Activated naive CD8-positive, alpha-beta T cell treated with anti-CD3 and anti-CD28 coated beads, Interleukin-2, amount 50 U/mL, for 24 hours (primary cell): ENCODE data around the gene PWP2.
A peak's percentile ranks its signal among the peaks of the same experiment; 100 is the strongest.
"Not testable (repeated sequence)": the region's sequence is repeated elsewhere in the genome, so short reads cannot be mapped to it uniquely, and the experiment has no call there.

Source experiments
- ATAC-seq: fragments of 150-1000 bp; cut with Tn5 transposase; one replicate; pipeline ENCODE4 v1.10.0; 2021
- DNase-seq: peaks from one replicate; pipeline ENCODE4 v3.0.0; 2021
- H3K27ac Mint-ChIP-seq: one replicate; pipeline ENCODE4 v1.8.0; 2021; ENCODE audit warnings: mild to moderate bottlenecking, mixed read lengths
- H3K27me3 Mint-ChIP-seq: one replicate; pipeline ENCODE4 v1.8.0; 2021; ENCODE audit warnings: mixed read lengths
- H3K36me3 Mint-ChIP-seq: one replicate; pipeline ENCODE4 v1.8.0; 2021; ENCODE audit warnings: low read depth, mixed read lengths
- H3K4me1 Mint-ChIP-seq: one replicate; pipeline ENCODE4 v1.8.0; 2021; ENCODE audit warnings: mixed read lengths
- H3K4me3 Mint-ChIP-seq: one replicate; pipeline ENCODE4 v1.8.0; 2021; ENCODE audit warnings: mild to moderate bottlenecking, moderate library complexity, mixed read lengths
- H3K9me3 Mint-ChIP-seq: one replicate; pipeline ENCODE4 v1.8.0; 2021; ENCODE audit warnings: mixed read lengths

PWP2 gene

GRCh38 chr21:44107026-44107501, at the start of gene PWP2:
Gene PWP2 (plus strand): TSS chr21:44107399. CDS start chr21:44107417, 18 bp downstream.
- not testable (repeated sequence) for H3K27ac Mint-ChIP-seq, H3K4me1 Mint-ChIP-seq, DNase-seq, H3K36me3 Mint-ChIP-seq, H3K4me3 Mint-ChIP-seq, H3K27me3 Mint-ChIP-seq, H3K9me3 Mint-ChIP-seq
- peak; percentile 87 for ATAC-seq

DNA sequence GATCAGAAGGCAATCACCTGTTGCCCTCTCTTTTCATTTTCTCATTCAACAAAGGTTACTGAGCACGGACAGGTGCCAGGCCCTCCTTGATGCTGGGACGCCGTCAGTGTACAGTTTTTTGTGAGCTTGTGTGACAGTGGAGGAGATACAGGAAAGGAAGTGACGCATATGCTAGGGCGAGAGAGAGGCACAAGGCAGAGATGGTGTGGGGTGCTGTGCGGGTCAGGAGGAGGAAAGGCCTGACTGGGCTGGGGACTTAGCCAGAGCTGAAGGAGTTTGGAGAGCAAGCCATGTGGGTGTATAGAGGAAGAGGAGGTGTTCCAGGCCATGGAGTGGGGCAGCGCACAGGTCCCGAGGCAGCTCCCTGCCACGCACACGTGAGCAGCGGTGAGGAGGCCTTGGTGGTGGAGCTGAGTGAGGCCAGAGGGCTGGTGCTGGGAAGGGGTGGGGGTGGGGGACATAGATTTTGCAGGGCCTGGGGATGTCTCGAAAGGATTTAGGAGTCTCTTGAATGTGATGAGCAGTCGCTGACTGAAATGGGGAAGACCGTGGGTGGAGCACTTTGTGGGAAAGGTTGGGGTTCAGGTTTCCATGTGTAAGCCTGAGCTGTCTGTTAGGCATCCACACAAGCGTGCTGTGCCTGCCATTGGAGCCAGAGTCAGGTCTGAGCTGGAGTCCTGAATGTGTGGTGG, 49.1 kb upstream of the PWP2 start:
- H3K27me3 Mint-ChIP-seq = no peaks in the 10 kb centered on the region
- H3K4me3 Mint-ChIP-seq = peak overlapping the region; percentile 22
- H3K9me3 Mint-ChIP-seq = no peaks in the 10 kb centered on the region
- peaks cover 33% of the 10 kb centered on the region for H3K4me1 Mint-ChIP-seq
- peaks cover 40% of the 10 kb centered on the region for H3K36me3 Mint-ChIP-seq
- peak; percentile 85 for ATAC-seq
- DNase-seq = peak; percentile 45
- peak overlapping the region; percentile 86 for H3K27ac Mint-ChIP-seq

- DNase-seq (no peak), ATAC-seq (no peak)
- H3K36me3 Mint-ChIP-seq = peaks cover 43% of the 10 kb centered on the region
- peak overlapping the region; percentile 86 for H3K27ac Mint-ChIP-seq
- no peaks in the 10 kb centered on the region for H3K27me3 Mint-ChIP-seq
- H3K4me3 Mint-ChIP-seq = no peak overlapping the region
- H3K4me1 Mint-ChIP-seq = peaks cover 38% of the 10 kb centered on the region
- no peaks in the 10 kb centered on the region for H3K9me3 Mint-ChIP-seq
Measured at GRCh38 chr21:44058652-44058964, 48.6 kb upstream of the PWP2 start.

DNA sequence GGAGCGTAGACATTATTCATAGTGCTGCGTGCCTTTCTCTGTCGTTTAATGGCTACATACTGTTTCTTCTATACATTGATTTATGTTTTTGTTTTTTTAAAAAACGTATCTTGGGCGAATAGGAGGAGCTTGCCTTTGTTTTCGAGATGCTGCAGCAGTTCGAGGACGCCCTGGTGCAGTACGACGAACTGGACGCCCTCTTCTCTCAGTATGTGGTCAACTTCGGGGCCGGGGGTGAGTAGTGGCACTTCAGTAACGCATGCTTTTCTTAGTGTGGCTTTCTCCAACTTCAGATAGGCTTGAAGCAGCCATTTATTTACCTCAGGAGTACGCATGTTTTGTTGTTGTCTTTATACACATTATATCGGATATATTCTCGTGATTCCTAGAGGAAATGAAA, 48.2 kb upstream of the PWP2 start:
- ATAC-seq = no peak
- Mint-ChIP-seq H3K27me3 (no peaks in the 10 kb centered on the region), H3K27ac (no peak overlapping the region)

DNA sequence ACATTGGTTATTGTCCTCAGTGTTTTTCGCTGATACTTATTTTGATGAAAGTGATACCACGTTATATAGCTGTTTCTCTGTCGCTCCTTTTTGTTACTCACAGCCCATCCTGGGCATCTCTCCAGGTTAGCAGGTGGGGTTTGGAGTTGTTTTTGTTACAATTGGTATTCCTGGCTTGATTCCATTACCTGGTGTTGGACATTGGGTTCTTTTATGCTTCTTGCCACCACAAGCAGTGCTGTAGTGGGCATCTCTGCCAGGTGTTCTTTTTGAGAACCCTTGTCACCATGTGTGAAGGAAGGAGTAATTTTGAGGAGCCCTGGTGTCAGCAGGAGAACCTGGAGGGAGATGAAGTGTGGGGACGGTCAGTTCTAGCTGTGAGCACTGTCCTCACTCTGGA, 47.5 kb upstream of the PWP2 start:
- DNase-seq = no peak
- no peak overlapping the region for H3K4me3 Mint-ChIP-seq
- no peaks in the 10 kb centered on the region for H3K27me3 Mint-ChIP-seq
- H3K27ac Mint-ChIP-seq = peak overlapping the region; percentile 11
- ATAC-seq = no peak
- H3K4me1 Mint-ChIP-seq = peaks cover 44% of the 10 kb centered on the region
- peaks cover 48% of the 10 kb centered on the region for H3K36me3 Mint-ChIP-seq
- no peaks in the 10 kb centered on the region for H3K9me3 Mint-ChIP-seq

More for the DNA sequence above, 48.2 kb upstream of the PWP2 start:
- Mint-ChIP-seq H3K9me3 (no peaks in the 10 kb centered on the region), H3K4me1 (peaks cover 37% of the 10 kb centered on the region), H3K36me3 (peaks cover 45% of the 10 kb centered on the region), H3K4me3 (no peak overlapping the region)
- no peak for DNase-seq

DNA sequence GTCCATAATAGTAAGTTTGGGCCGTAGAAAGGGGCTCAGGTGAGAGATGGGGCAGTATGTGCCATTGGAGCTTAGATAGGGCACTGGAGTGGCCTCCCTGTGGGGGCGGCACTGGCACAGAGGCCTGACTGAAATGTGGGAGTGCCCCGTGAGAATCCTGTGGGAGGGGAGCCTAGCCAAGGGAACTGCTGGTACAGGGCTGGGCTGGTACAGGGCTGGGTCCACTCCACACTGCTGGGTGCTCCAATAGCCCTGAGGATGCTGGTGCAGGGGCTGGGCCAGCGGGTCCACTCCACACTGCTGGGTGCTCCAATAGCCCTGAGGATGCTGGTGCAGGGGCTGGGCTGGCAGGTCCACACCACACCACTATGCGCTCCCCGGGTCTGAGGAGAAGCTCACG, 44.8 kb upstream of the PWP2 start:
- Mint-ChIP-seq H3K4me3 (no peak overlapping the region), H3K27me3 (no peaks in the 10 kb centered on the region), H3K27ac (peak overlapping the region; percentile 35), H3K9me3 (no peaks in the 10 kb centered on the region), H3K36me3 (peaks cover 48% of the 10 kb centered on the region), H3K4me1 (peaks cover 63% of the 10 kb centered on the region)
- ATAC-seq (no peak), DNase-seq (no peak)

DNA sequence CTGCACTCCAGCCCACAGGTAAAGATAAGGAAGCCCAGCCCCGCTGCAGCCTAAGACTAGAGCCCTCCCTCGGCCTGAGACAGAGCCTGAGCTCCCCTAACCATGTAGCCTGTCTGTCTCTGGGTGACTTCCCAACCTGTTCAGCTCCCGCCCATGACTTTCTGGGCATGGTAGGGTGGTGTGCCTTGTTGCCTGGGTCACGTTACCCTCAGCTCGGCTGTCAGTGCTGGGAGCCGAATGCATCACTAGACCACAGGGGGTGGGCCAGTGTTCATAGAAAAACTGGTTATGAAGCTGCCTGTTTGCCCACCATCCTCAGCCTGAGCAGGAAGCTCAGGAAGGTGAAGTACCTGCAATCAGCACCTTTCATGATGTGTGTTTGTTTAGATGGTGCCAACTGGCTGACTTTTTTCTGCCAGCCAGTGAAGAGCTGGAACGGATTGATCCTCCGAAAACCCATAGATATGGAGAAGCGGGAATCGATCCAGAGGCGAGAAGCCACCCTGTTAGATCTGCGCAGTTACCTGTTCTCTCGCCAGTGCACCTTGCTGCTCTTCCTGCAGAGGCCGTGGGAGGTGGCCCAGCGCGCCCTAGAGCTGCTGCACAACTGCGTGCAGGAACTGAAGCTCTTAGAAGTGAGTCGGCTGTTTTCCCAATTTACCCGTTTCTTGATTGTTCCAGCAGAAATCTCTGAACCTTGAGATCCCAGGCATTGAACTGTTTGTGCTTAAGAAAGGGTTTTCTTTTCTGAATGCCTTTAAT, 43.9 kb upstream of the PWP2 start:
- DNase-seq (no peak), ATAC-seq (no peak)
- Mint-ChIP-seq H3K27ac (peak overlapping the region; percentile 21), H3K4me3 (no peak overlapping the region), H3K4me1 (peaks cover 54% of the 10 kb centered on the region), H3K36me3 (peaks cover 49% of the 10 kb centered on the region), H3K9me3 (no peaks in the 10 kb centered on the region), H3K27me3 (no peaks in the 10 kb centered on the region)

- no peaks in the 10 kb centered on the region for H3K27me3 Mint-ChIP-seq
- peak; percentile 66 for ATAC-seq
- H3K4me1 Mint-ChIP-seq = peaks cover 46% of the 10 kb centered on the region
- H3K9me3 Mint-ChIP-seq = no peaks in the 10 kb centered on the region
- peak overlapping the region; percentile 97 for H3K27ac Mint-ChIP-seq
- peaks cover 46% of the 10 kb centered on the region for H3K36me3 Mint-ChIP-seq
- no peak for DNase-seq
- H3K4me3 Mint-ChIP-seq = peak overlapping the region; percentile 57
Measured at GRCh38 chr21:44064852-44065403, 42.3 kb upstream of the PWP2 start.

GRCh38 chr21:44065428-44065827, 41.8 kb upstream of the PWP2 start:
- peaks cover 48% of the 10 kb centered on the region for H3K36me3 Mint-ChIP-seq
- peak; percentile 98 for ATAC-seq
- no peaks in the 10 kb centered on the region for H3K27me3 Mint-ChIP-seq
- H3K9me3 Mint-ChIP-seq = no peaks in the 10 kb centered on the region
- H3K4me3 Mint-ChIP-seq = peak overlapping the region; percentile 57
- H3K27ac Mint-ChIP-seq = peak overlapping the region; percentile 97
- peaks cover 46% of the 10 kb centered on the region for H3K4me1 Mint-ChIP-seq
- peak; percentile 67 for DNase-seq

DNA sequence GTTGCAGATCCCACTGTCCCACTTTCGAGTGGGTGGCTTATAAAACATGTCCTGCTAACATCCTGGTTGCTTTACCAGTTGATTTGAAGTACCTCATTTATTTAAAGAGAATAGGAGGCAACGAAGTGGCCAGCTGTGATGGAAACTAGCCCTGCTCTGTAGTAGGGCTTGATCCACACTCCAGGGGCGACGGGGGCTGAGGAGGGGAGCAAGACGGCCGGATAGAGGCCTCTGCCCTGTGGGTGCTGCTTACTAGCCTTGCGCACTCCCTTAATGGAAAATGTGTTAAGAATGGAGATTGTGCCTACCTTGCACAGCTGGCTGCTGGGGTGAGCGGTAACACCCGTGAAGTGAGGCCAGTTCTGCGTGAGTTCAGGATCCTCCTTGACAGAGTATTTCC, 41.1 kb upstream of the PWP2 start:
- Mint-ChIP-seq H3K9me3 (no peaks in the 10 kb centered on the region), H3K4me3 (peak overlapping the region; percentile 57), H3K36me3 (peaks cover 48% of the 10 kb centered on the region), H3K27ac (peak overlapping the region; percentile 97), H3K4me1 (peaks cover 46% of the 10 kb centered on the region), H3K27me3 (no peaks in the 10 kb centered on the region)
- no peak for DNase-seq
- ATAC-seq = no peak

- Mint-ChIP-seq H3K27ac (peak overlapping the region; percentile 82), H3K9me3 (no peaks in the 10 kb centered on the region), H3K4me1 (peaks cover 46% of the 10 kb centered on the region), H3K4me3 (no peak overlapping the region), H3K36me3 (peaks cover 50% of the 10 kb centered on the region), H3K27me3 (no peaks in the 10 kb centered on the region)
- ATAC-seq (no peak), DNase-seq (no peak)
Measured at GRCh38 chr21:44067011-44067839, 40.0 kb upstream of the PWP2 start.

DNA sequence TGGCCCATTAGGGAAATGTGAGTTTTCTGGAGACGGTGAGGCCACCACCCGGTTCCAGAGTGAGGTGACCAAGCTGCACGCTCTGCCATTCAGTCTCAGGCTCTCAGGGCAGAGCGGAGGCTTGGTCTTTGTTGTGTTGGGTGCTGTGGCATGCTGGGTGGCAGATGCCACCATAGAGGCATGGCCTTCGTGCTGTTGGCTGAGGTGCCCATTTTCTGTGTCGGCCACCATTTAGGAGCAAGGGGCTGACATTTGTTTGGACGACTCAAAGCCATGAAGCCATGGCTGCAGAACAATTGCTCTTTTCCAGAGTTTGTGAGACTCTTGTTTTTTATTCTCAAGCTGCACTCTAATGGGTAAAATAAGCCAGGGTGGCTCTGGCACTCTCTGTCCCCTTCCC, 36.8 kb upstream of the PWP2 start:
- H3K36me3 Mint-ChIP-seq = peaks cover 52% of the 10 kb centered on the region
- no peak overlapping the region for H3K4me3 Mint-ChIP-seq
- H3K27me3 Mint-ChIP-seq = no peaks in the 10 kb centered on the region
- H3K9me3 Mint-ChIP-seq = no peaks in the 10 kb centered on the region
- ATAC-seq (no peak), DNase-seq (no peak)
- H3K27ac Mint-ChIP-seq = no peak overlapping the region
- peaks cover 31% of the 10 kb centered on the region for H3K4me1 Mint-ChIP-seq

GRCh38 chr21:44071359-44072104, 35.7 kb upstream of the PWP2 start:
- Mint-ChIP-seq H3K4me3 (no peak overlapping the region), H3K36me3 (peaks cover 53% of the 10 kb centered on the region), H3K4me1 (peaks cover 24% of the 10 kb centered on the region), H3K27me3 (no peaks in the 10 kb centered on the region), H3K27ac (no peak overlapping the region), H3K9me3 (no peaks in the 10 kb centered on the region)
- ATAC-seq (no peak), DNase-seq (no peak)

DNA sequence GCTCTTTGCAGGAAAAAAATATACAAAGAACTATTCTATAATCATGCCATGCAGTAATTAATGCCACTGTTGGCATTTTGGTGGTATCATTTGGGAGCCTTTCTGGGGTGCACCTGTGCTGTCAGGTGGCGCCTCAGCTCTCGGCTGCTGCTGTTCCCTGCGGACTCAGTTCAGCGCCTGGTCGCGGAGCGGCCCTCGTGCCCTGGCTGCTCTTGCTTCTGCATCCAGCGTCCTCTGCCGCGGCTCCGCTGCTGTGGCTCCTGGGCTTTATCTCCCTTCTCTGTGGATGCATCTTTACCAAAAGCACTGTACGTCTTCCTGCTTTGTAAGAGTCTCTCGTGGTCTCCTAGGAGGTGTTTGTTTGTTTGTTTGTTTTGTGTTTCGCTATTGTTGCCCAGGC, 35.1 kb upstream of the PWP2 start:
- ATAC-seq = no peak
- H3K4me1 Mint-ChIP-seq = peaks cover 21% of the 10 kb centered on the region
- no peaks in the 10 kb centered on the region for H3K9me3 Mint-ChIP-seq
- H3K27ac Mint-ChIP-seq = no peak overlapping the region
- no peaks in the 10 kb centered on the region for H3K27me3 Mint-ChIP-seq
- H3K36me3 Mint-ChIP-seq = peaks cover 54% of the 10 kb centered on the region
- H3K4me3 Mint-ChIP-seq = no peak overlapping the region
- no peak for DNase-seq
